Measurements from ENCODE around the gene SPINK4.

- TF ChIP-seq CTCF (IDR thresholded peaks at IDR 0.05), result no peak
- no peak for TF ChIP-seq POLR2A (IDR thresholded peaks at IDR 0.05)
These were observed 6.4 kb downstream of the SPINK4 start for GRCh38 chr9:33246269-33246860.
